ENCODE data around the gene SHISA4.

Gene SHISA4

GRCh38 chr1:201859424-201859823 lies 29.3 kb upstream of the SHISA4 start:
- DNase-seq (ENCODE audit: low spot score) = no peak
- TF ChIP-seq CTCF (IDR thresholded peaks at IDR 0.05; ENCODE audit: extremely low read depth, insufficient read depth, missing control alignments) = no peak
- in situ Hi-C loops (cut with MboI; ENCODE audit: low pct_unique_long_range_greater_than_20kb, low sequenced_read_pairs, unreplicated experiment) = no loop called here

- DNase-seq (ENCODE audit: low spot score) = no peak
- no peak for TF ChIP-seq CTCF (IDR thresholded peaks at IDR 0.05; ENCODE audit: extremely low read depth, insufficient read depth, missing control alignments)
- in situ Hi-C loops (cut with MboI; ENCODE audit: low pct_unique_long_range_greater_than_20kb, low sequenced_read_pairs, unreplicated experiment) = no loop called here
These were observed 27.2 kb upstream of the SHISA4 start for GRCh38 chr1:201861448-201861847.

GRCh38 chr1:201870397-201870796 lies 18.3 kb upstream of the SHISA4 start:
- in situ Hi-C loops (cut with MboI; ENCODE audit: low pct_unique_long_range_greater_than_20kb, low sequenced_read_pairs, unreplicated experiment) = no loop called here

GRCh38 chr1:201874672-201875071 lies 14.0 kb upstream of the SHISA4 start:
- in situ Hi-C loops (cut with MboI; ENCODE audit: low pct_unique_long_range_greater_than_20kb, low sequenced_read_pairs, unreplicated experiment) = no loop called here
- no peak for TF ChIP-seq CTCF (IDR thresholded peaks at IDR 0.05; ENCODE audit: extremely low read depth, insufficient read depth, missing control alignments)
- no peak for DNase-seq (ENCODE audit: low spot score)

More at GRCh38 chr1:201870397-201870796, 18.3 kb upstream of the SHISA4 start:
- no peak for TF ChIP-seq CTCF (IDR thresholded peaks at IDR 0.05; ENCODE audit: extremely low read depth, insufficient read depth, missing control alignments)
- no peak for DNase-seq (ENCODE audit: low spot score)

- DNase-seq (ENCODE audit: low spot score) = no peak
- peak; percentile 22 for TF ChIP-seq CTCF (IDR thresholded peaks at IDR 0.05; ENCODE audit: extremely low read depth, insufficient read depth, missing control alignments)
- in situ Hi-C loops (cut with MboI; ENCODE audit: low pct_unique_long_range_greater_than_20kb, low sequenced_read_pairs, unreplicated experiment) = no loop called here
These were observed 12.4 kb upstream of the SHISA4 start for GRCh38 chr1:201876148-201876818.

- peak; percentile 61 for TF ChIP-seq CTCF (IDR thresholded peaks at IDR 0.05; ENCODE audit: extremely low read depth, insufficient read depth, missing control alignments)
- peak; percentile 45 for DNase-seq (ENCODE audit: low spot score)
These were observed 10.8 kb upstream of the SHISA4 start for GRCh38 chr1:201877877-201878401.

More at GRCh38 chr1:201877877-201878401, 10.8 kb upstream of the SHISA4 start:
- in situ Hi-C loops (cut with MboI; ENCODE audit: low pct_unique_long_range_greater_than_20kb, low sequenced_read_pairs, unreplicated experiment) = no loop called here
